ENCODE data around the gene AKAP6. TPM values are rescaled to one million over a fixed set of nuclear protein-coding genes. Genes with fewer than 3 reads are reported as not detected.

Gene AKAP6
- total and polyA plus RNA-seq, 4 donors: 0.42 to 3.2 (median 1.7) TPM

GRCh38 chr14:32675433-32675832 lies 346.3 kb downstream of the AKAP6 start:
- Histone ChIP-seq H3K36me3 (ENCODE audit: control insufficient read depth in 4 of 4, insufficient read depth in 3 of 4, low read depth in 1 of 4, low read length in 3 of 4) (no peaks in the 10 kb centered on the region), H3K4me3 (ENCODE audit: low read depth in 1 of 3, low read length in 3 of 3) (no peak overlapping the region), H3K27ac (ENCODE audit: low read depth in 1 of 2, low read length in 2 of 2) (no peak overlapping the region), H3K27me3 (ENCODE audit: control insufficient read depth in 4 of 4, insufficient read depth in 4 of 4, low read length in 3 of 4) (no peaks in the 10 kb centered on the region), H3K9ac (ENCODE audit: low read depth in 1 of 2, low read length in 2 of 2) (no peak overlapping the region), H3K4me1 (ENCODE audit: control insufficient read depth in 4 of 4, insufficient read depth in 4 of 4, low read length in 3 of 4) (no peaks in the 10 kb centered on the region), H3K9me3 (ENCODE audit: control insufficient read depth in 4 of 4, low read length in 3 of 4) (peaks cover 0 to 2% (median 0%) of the 10 kb centered on the region in 4 donors)
- no peak for DNase-seq (ENCODE audit: low spot score)
- no peak for TF ChIP-seq RAD21 (IDR thresholded peaks at IDR 0.05)
- no peak for TF ChIP-seq NR2F2 (IDR thresholded peaks at IDR 0.05)
- no peak for TF ChIP-seq JUND (IDR thresholded peaks at IDR 0.05)
- TF ChIP-seq FOXA1 (IDR thresholded peaks at IDR 0.05): no peak
- TF ChIP-seq HNF4A (conservative IDR thresholded peaks at IDR 0.05): no peak
- no peak for TF ChIP-seq GABPA (IDR thresholded peaks at IDR 0.05 in 1 of 2, conservative IDR thresholded peaks at IDR 0.05 in 1 of 2)
- TF ChIP-seq ATF3 (IDR thresholded peaks at IDR 0.05): no peak
- no peak for TF ChIP-seq ZBTB33 (IDR thresholded peaks at IDR 0.05)
- 92% methylated on average over 1 of the region's 1 CpG for WGBS

GRCh38 chr14:32677129-32677780 lies 348.2 kb downstream of the AKAP6 start:
- 94% methylated on average over 5 of the region's 5 CpGs for WGBS
- Histone ChIP-seq H3K4me3 (ENCODE audit: low read depth in 1 of 3, low read length in 3 of 3) (no peak overlapping the region), H3K27me3 (ENCODE audit: control insufficient read depth in 4 of 4, insufficient read depth in 4 of 4, low read length in 3 of 4) (no peaks in the 10 kb centered on the region), H3K9ac (ENCODE audit: low read depth in 1 of 2, low read length in 2 of 2) (no peak overlapping the region), H3K4me1 (ENCODE audit: control insufficient read depth in 4 of 4, insufficient read depth in 4 of 4, low read length in 3 of 4) (no peaks in the 10 kb centered on the region), H3K36me3 (ENCODE audit: control insufficient read depth in 4 of 4, insufficient read depth in 3 of 4, low read depth in 1 of 4, low read length in 3 of 4) (no peaks in the 10 kb centered on the region), H3K9me3 (ENCODE audit: control insufficient read depth in 4 of 4, low read length in 3 of 4) (peaks cover 0 to under 1% (median 0%) of the 10 kb centered on the region in 4 donors), H3K27ac (ENCODE audit: low read depth in 1 of 2, low read length in 2 of 2) (no peak overlapping the region)
- no peak for DNase-seq (ENCODE audit: low spot score)
- no peak for TF ChIP-seq GABPA (IDR thresholded peaks at IDR 0.05 in 1 of 2, conservative IDR thresholded peaks at IDR 0.05 in 1 of 2)
- no peak for TF ChIP-seq FOXA2 (IDR thresholded peaks at IDR 0.05)
- TF ChIP-seq RXRA (IDR thresholded peaks at IDR 0.05): no peak
- TF ChIP-seq SP1 (IDR thresholded peaks at IDR 0.05): no peak
- no peak for TF ChIP-seq EGR1 (IDR thresholded peaks at IDR 0.05; ENCODE audit: low read depth in 2 of 2)
- no peak for TF ChIP-seq TAF1 (conservative IDR thresholded peaks at IDR 0.05)
- no peak for TF ChIP-seq CTCF (IDR thresholded peaks at IDR 0.05; ENCODE audit: low read depth, low read length, missing input control)
- TF ChIP-seq ATF3 (IDR thresholded peaks at IDR 0.05): no peak
- no peak for TF ChIP-seq MAX (IDR thresholded peaks at IDR 0.05)
- no peak for TF ChIP-seq RAD21 (IDR thresholded peaks at IDR 0.05)
- no peak for TF ChIP-seq YY1 (IDR thresholded peaks at IDR 0.05)
- TF ChIP-seq FOXA1 (IDR thresholded peaks at IDR 0.05): no peak
- TF ChIP-seq HNF4A (conservative IDR thresholded peaks at IDR 0.05): no peak
- no peak for TF ChIP-seq JUND (IDR thresholded peaks at IDR 0.05)
- TF ChIP-seq HNF4G (IDR thresholded peaks at IDR 0.05): no peak
